GM18505 (cell line): ENCODE data around the gene NR6A1.

Source experiments
- ATAC-seq: cut with Tn5 transposase; IDR thresholded peaks from one replicate; pipeline ENCODE4 v1.9.1; 2021; ENCODE audit not compliant: unreplicated experiment
- POLR2A ChIP-seq: IDR thresholded peaks from 4 replicates; pipeline ENCODE4 v1.6.1; 2011; ENCODE audit warnings: borderline replicate concordance; ENCODE audit not compliant: insufficient read depth, insufficient read length; ENCODE audit errors: extremely low read depth

Gene NR6A1

DNA sequence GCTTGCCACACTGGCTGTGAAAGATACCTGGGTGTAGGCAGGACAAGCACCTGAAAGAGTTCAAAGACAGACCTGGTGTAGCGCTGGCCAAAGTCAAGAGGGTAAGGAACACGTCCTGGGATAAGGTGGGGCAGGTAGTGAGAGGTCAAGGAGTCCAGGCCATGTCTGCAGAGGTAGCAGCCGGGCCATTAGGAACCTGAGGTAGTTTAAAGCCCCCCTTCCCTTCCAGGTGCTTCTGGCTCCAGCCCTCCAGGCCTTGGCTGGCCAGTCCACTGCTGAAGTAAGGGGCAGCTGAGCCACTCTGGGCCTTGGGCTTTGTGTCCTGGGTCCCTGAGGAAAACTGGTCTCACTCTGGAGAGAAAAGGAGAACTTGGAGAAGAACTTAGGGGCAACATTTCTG lies 250.0 kb downstream of the NR6A1 start:
- TF ChIP-seq POLR2A: no peak
- no peak for ATAC-seq

DNA sequence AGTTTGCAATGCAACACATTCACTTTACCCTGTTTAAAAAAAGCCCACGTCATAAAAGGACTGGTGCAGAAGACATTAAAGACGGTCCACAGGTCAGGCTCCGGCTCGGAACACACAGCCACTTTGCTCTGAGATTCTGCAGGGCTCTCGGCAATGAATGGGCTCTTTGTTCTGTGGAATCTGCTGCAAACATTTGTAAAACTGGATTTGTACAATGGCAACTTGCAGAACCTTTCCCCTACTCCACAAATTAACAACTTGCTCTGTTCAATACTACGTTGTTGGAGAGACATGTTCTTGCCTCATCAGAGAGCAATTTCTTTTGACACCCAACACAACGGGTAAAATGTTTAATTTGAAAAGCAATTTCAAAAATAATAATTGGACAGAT lies 250.9 kb downstream of the NR6A1 start:
- no peak for ATAC-seq
- TF ChIP-seq POLR2A: no peak

DNA sequence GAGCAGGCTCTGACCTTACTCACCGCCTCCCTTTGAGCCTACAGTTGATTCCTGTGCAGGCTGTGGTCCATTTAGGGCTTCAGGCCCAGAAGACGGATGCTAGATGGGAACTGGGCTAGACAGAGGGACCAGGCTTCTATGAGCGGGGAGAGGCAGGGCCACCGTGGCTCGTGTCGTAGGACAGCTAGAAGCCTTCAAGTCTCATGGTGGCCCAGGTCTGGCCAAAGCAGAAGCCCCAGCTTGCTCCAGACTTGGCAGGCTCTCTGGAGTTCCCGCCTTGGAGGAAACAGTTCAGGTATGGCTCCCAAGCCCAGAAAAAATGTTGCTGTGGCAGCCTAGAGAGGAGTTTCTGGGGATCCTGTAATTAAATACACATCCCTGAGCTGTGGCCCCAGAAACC lies 253.0 kb downstream of the NR6A1 start:
- no peak for ATAC-seq
- no peak for TF ChIP-seq POLR2A

DNA sequence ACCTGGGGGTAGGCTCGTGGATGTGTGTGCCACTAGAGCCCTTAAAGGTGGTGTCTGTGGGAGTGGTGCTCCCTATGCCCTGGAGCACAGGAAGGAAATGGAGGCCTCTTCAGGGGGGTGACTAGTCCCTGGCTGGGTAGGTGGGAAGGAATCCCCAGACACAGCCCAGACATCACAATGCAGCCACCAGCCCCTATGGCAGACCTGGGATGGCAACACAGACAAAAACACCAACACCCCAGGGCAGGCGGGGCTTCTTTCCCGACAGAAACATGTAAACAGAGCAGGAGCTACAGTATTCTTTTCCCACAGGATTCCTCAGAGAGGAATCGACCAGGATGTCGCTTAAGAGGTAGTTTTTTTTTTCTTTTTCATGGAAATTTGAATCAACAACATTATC lies 253.5 kb downstream of the NR6A1 start:
- no peak for ATAC-seq
- no peak for TF ChIP-seq POLR2A

DNA sequence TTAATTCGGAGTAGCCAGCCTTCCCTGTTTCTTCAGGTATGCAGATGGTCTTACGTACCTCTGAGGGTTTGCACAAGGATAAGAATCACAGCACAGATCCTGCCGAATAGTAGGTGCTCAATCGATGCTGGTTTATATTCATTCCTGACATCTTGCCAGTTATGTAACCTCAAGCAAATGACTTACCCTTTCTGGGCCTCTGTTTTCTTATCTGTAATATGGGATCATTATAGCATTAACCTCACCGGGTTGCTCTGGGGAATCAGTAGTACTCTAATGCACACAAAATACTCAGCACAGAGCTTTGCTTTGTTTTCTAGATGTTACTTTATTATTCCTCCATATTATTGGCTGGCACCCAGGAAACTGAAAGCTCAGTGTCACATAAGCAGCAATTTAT lies 256.2 kb downstream of the NR6A1 start:
- ATAC-seq: no peak

DNA sequence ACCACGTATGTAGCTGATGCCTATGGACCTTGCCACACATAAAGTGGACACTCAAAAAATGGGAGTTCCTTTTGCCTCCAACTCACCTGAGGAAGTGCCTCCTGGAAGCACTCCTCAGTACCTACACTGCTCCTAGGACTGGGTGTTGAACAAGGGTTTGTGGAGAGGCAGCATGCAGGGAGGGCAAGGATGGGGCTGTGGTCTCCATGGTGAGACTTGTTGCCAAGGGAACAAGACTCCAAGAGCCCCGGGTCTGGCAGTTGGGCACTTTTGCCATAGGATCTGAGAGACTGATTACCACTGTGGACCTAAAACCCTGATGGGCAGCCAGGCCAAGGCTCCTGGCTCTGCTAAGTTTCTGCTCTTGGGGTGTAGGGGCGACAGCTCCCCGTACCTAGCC lies 257.0 kb downstream of the NR6A1 start:
- ATAC-seq: no peak
- TF ChIP-seq POLR2A: no peak

More for the DNA sequence above, 256.2 kb downstream of the NR6A1 start:
- no peak for TF ChIP-seq POLR2A

DNA sequence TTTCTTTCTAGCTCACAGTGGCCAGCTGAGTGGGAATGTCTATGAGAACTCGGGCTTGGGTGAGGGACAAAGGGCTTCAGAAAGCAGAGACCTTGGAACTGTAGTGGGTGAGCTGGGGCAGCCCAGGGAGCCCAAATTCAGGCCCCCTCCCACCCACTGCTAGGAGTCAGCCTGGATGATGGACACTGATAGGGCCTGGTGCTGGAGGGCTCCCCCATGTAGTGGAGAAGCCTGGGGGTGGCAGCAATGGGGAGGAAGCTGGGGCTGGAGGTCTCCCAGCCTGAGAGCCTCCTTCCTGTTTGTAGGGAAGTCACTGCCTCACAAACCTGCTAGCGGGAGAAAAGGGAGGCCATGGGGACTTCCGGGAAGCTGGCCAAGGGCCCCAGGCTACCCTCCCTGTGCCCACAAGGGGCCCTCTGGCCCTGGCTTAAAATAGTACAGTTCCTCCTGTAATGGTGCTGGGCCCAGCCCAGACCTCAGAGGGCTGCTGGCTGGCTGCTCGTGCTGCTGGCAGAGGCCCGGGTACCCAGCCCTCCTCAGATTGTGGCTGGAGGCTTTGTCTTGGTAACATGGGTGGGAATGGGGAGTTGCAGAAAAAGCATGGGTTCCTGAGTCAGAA lies 257.6 kb downstream of the NR6A1 start:
- ATAC-seq: no peak
- TF ChIP-seq POLR2A: no peak

DNA sequence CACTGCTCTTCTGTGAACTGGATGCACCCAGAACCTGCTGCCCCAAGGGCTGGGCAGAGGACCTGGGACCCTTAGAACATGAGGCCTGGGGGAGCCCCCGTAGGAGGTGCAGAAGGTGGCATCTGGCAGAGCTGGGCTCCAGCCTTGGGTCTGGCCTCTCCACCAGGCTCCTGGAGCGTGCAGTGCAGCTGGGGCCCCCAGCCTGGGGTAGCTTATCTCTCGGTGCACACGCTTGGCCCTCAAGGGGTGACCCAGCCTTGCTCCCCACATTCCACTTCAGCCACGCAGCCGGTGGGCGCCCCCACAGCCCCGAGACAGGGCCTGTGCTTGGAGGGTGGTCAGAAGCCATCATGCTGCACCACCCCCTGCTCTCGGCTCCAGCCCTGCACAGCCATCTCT lies 258.3 kb downstream of the NR6A1 start:
- no peak for TF ChIP-seq POLR2A

DNA sequence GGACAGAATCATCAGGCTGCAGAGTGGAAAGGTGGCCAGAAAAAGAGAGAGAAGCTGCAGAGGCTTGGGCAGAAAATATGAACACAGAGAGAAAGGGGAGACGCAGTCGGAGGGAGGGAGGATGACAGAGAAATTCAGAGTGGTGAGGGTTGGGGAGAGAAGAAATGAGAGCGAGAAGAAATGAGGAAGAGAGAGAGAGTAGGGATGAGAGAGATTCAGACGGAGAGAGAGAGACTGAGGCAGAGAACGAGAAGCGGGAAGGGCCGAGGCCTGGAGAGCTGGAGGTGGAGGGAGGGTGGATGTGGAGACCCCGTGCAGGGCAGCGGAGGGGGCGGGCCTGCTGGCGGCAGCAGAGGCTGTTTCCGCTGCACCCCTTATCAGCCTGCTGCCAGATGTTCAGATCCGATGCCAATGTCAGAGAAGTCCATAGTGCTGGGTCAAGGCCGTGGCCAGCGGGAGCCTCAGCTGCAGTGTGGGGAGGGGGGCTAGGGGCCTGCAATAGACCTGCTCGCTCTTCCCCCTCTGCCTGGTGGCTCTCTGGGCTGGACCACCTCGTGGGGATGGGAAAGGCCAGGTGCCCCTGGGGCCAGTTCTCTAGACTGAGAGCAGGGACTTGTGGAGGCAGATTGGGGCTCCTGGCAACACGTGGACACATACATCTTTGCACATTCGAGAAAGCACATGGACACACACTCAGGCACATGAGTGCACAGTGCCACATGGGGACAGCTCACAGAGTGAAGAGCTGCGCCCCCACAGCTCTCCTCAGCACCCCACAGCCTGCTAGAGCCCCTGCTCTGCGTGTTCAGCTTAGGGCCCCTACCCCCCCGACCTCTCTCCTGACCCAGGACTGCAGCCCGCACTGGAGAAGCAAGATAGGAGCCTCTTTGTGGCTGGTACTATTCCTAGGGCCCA lies 259.0 kb downstream of the NR6A1 start:
- ATAC-seq: no peak
- no peak for TF ChIP-seq POLR2A

More for the DNA sequence above, 258.3 kb downstream of the NR6A1 start:
- ATAC-seq: no peak

DNA sequence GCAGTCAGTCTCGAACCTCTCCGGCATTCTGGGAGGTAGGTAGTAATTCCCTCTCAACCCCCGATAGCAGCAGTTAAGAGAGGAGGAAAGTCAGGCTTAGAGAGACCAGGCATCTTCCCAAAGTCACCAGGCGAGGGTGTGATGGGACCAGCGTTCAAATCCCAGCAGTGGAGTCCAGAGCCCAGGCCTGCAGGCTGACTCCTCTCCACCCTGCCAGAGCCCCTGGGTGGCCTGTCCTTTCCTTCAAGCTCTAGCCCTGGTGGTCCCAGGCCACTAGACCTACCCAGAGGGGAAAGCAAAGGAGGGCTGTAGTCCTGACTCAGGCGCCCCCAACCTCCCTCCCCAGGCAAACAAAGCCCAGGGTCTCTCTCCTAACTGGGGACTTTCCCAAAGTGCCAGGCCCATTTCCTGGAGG lies 259.7 kb downstream of the NR6A1 start:
- no peak for ATAC-seq

DNA sequence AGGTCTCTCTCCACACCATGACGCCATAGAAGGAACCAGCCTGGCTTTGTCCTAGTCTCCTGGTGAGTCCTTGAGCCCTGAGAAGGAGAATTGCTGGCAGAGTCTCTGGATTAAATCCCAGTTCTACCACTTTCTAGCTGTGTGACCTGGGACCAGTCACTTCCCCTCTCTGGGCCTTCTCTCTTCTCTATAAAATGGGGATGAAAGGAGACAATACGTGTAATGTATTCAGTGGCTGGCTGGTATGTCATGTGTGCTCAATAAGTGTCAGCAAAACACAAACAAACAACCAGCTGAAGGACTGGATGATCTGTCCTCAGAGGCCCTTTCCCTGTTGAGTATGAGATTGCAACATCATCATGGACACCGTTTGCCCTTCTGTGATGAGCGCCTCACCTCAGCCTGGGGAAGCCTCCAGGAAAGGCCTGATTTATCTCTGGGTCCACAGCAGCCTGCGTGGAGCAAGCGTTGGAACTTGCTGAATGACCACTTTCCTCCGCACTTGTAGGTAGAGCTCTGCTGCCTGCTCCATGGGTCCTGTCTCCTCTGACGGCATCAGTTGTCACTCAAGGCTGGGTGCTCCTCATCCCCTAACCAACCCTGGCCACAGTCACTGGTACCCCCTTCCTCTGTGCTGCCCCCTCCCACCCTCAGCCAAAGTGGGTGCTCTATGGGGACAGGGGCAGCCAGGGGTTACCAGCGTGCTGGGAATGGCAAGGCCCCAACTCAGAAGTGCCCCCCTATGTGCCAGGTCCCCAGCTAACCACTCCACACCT lies 260.3 kb downstream of the NR6A1 start:
- ATAC-seq: no peak

More for the DNA sequence above, 259.7 kb downstream of the NR6A1 start:
- TF ChIP-seq POLR2A: no peak

DNA sequence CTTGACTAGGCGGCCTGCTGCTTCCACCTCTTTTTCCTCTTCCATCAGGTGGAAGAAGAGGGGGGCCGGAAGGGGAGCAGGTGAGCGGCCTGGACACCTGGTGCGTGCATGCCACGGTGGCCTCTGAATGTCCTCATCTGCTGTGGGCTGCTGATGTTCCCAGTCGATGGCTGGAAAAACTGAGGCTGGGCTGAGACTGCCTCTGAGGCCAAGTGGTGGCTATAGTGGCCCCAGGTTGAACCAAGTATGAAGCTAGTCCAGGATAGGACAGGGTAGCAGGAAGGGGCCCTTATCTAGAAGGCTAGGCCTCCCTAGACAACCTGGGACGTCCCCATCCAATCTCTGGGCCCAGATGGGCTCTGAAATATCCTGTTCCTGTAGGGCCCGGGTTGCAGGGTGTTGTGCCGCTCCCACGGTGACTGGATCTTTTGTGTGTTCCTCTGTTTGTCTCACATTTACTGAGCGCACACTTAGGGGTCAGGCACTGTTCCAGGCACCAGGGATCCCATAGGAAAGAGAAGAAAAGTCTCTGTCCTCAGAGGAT lies 263.2 kb downstream of the NR6A1 start:
- TF ChIP-seq POLR2A: no peak
- no peak for ATAC-seq

More for the DNA sequence above, 260.3 kb downstream of the NR6A1 start:
- no peak for TF ChIP-seq POLR2A
